CD14-positive monocyte (primary cell): ENCODE data around the gene EEF2KMT. TPM values are rescaled to one million over a fixed set of nuclear protein-coding genes. Genes with fewer than 3 reads are reported as not detected.

Source experiments
- DNase-seq, 3 donors: peaks; one replicate each; pipeline ENCODE4 v3.0.0-alpha.2; 2011 to 2022
- H2AFZ ChIP-seq: 2 replicates; pipeline ENCODE4 v1.6.0; 2012; ENCODE audit warnings: mild to moderate bottlenecking, low read depth, low read length, inconsistent platforms; ENCODE audit not compliant: insufficient read depth, poor library complexity, severe bottlenecking
- H3K27ac ChIP-seq, 2 donors: 1 replicate in 1 of 2; 2 replicates in 1 of 2; pipeline ENCODE4 v1.5.1; 2012 to 2013; ENCODE audit warnings: low read length in 2 of 2, control low read depth in 1 of 2, inconsistent platforms in 1 of 2, low read depth in 1 of 2, mild to moderate bottlenecking in 1 of 2
- H3K27me3 ChIP-seq, 2 donors: one replicate each; pipeline versions ENCODE4 v1.6.0 to v1.6.1; 2011 to 2013; ENCODE audit warnings: low read length in 2 of 2; ENCODE audit not compliant: control insufficient read depth in 2 of 2, insufficient read depth in 2 of 2
- H3K36me3 ChIP-seq, 2 donors: replicated peaks in 1 of 2; 1 replicate in 1 of 2; 2 replicates in 1 of 2; pipeline versions ENCODE4 v1.5.1 to v1.6.1; 2012 to 2013; ENCODE audit warnings: low read length in 2 of 2, control low read depth in 1 of 2, inconsistent platforms in 1 of 2, mild to moderate bottlenecking in 1 of 2; ENCODE audit not compliant: insufficient read depth in 2 of 2, control insufficient read depth in 1 of 2
- H3K4me1 ChIP-seq, 2 donors: 1 replicate in 1 of 2; 2 replicates in 1 of 2; pipeline versions ENCODE4 v1.5.1 to v1.6.1; 2012 to 2013; ENCODE audit warnings: low read length in 2 of 2, control low read depth in 1 of 2, inconsistent platforms in 1 of 2, mild to moderate bottlenecking in 1 of 2, moderate library complexity in 1 of 2; ENCODE audit not compliant: insufficient read depth in 2 of 2, control insufficient read depth in 1 of 2
- H3K4me2 ChIP-seq: replicated peaks from 2 replicates; pipeline ENCODE3; 2012; ENCODE audit warnings: low read length, moderate library complexity, mild to moderate bottlenecking; ENCODE audit not compliant: poor library complexity, severe bottlenecking; ENCODE audit errors: extremely low read depth
- H3K4me3 ChIP-seq, 3 experiments: fragments of 200-600 bp in 1 of 3; sonication (generic) in 1 of 3; replicated peaks in 1 of 3; 1 replicate in 2 of 3; 2 replicates in 1 of 3; pipeline ENCODE4 v1.5.1; 2011 to 2013; ENCODE audit warnings: low read length in 3 of 3, mild to moderate bottlenecking in 3 of 3, control low read depth in 2 of 3, low read depth in 2 of 3, inconsistent platforms in 1 of 3, moderate library complexity in 1 of 3
- H3K79me2 ChIP-seq: 2 replicates; pipeline ENCODE4 v1.6.0; 2012; ENCODE audit warnings: mild to moderate bottlenecking, control low read depth, inconsistent platforms, low read length, moderate library complexity; ENCODE audit not compliant: insufficient read depth
- H3K9ac ChIP-seq: 2 replicates; pipeline ENCODE4 v1.6.0; 2017; ENCODE audit warnings: low read length, mild to moderate bottlenecking; ENCODE audit not compliant: insufficient read depth, poor library complexity, severe bottlenecking
- H3K9me3 ChIP-seq, 2 donors: replicated peaks in 1 of 2; 1 replicate in 1 of 2; 2 replicates in 1 of 2; pipeline versions ENCODE4 v1.5.1 to v1.6.1; 2012 to 2013; ENCODE audit warnings: low read length in 2 of 2, control low read depth in 1 of 2; ENCODE audit not compliant: control insufficient read depth in 1 of 2, insufficient read depth in 1 of 2
- H4K20me1 ChIP-seq: 2 replicates; pipeline ENCODE4 v1.6.0; 2012; ENCODE audit warnings: mild to moderate bottlenecking, low read length, control low read depth, moderate library complexity; ENCODE audit not compliant: insufficient read depth
- H3K27ac Mint-ChIP-seq, 7 donors: one replicate each; pipeline ENCODE4 v1.8.0; 2020; ENCODE audit warnings: mild to moderate bottlenecking in 7 of 7, mixed read lengths in 7 of 7, moderate library complexity in 6 of 7, inconsistent platforms in 2 of 7
- H3K27me3 Mint-ChIP-seq, 3 donors: one replicate each; pipeline ENCODE4 v1.8.0; 2021 to 2022; ENCODE audit warnings: low read depth in 3 of 3, mild to moderate bottlenecking in 3 of 3, mixed read lengths in 3 of 3, moderate library complexity in 3 of 3, inconsistent platforms in 1 of 3
- H3K36me3 Mint-ChIP-seq, 2 donors: one replicate each; pipeline ENCODE4 v1.8.0; 2020; ENCODE audit warnings: mixed read lengths in 2 of 2, inconsistent platforms in 1 of 2, mild to moderate bottlenecking in 1 of 2
- H3K4me1 Mint-ChIP-seq: one replicate; pipeline ENCODE4 v1.8.0; 2020; ENCODE audit warnings: mild to moderate bottlenecking, mixed read lengths
- H3K4me3 Mint-ChIP-seq, 2 donors: one replicate each; pipeline ENCODE4 v1.8.0; 2020; ENCODE audit warnings: mild to moderate bottlenecking in 2 of 2, mixed read lengths in 2 of 2, moderate library complexity in 1 of 2
- H3K9me3 Mint-ChIP-seq, 7 donors: one replicate each; pipeline ENCODE4 v1.8.0; 2020 to 2022; ENCODE audit warnings: mixed read lengths in 7 of 7, mild to moderate bottlenecking in 6 of 7, moderate library complexity in 6 of 7, inconsistent platforms in 2 of 7
- WGBS: methylation state at CpG from one replicate; pipeline ENCODE4 v1.1.5; 2013; ENCODE audit warnings: missing lambda C conversion rate; ENCODE audit not compliant: insufficient coverage; 5-methylcytosine and 5-hydroxymethylcytosine counted together
- intact Hi-C, 2 donors: fragments of 100-400 bp; cut with micrococcal nuclease; formaldehyde crosslinking; loops; one replicate each; pipeline versions ENCODE4 v1.15.0 to v1.15.1; 2023
- polyA plus RNA-seq, 3 donors: library from polyadenylated mRNA; depleted of rRNA in 1 of 3; unstranded in 2 of 3; stranded (reverse) in 1 of 3; fragments of 300-500 nt in 2 of 3; fragments of >200 nt in 1 of 3; fragmentation: Illumina TruSeq in 2 of 3; gene quantifications; 1 replicate in 2 of 3; 2 replicates in 1 of 3; pipeline ENCODE4 v1.2.3, GENCODE V29; 2012 to 2021
- TF ChIP-seq, protein P1 (sequence below): fragments of 200-600 bp; IDR thresholded peaks from one replicate; pipeline ENCODE4 v1.8.0; 2022; ENCODE audit warnings: antibody characterized with exemption, mild to moderate bottlenecking

EEF2KMT gene
- polyA plus RNA-seq, 3 donors, result 4.6 to 6.8 (median 5.5) TPM

GRCh38 chr16:5071681-5072333, 25.8 kb downstream of the EEF2KMT start, which contains the start of gene ALG1:
Gene ALG1 (plus strand): TSS chr16:5071843. CDS start chr16:5071850, 7 bp downstream.
- Mint-ChIP-seq H3K4me1 (peaks cover 19% of the 10 kb centered on the region), H3K36me3 (peaks cover 23 to 24% of the 10 kb centered on the region in 2 donors), H3K27me3 (peaks cover 0 to 4% (median 0%) of the 10 kb centered on the region in 3 donors), H3K27ac (peak within 1 kb of the TSS; percentile 90 to 96 (median 93)), H3K9me3 (peaks cover 0 to 3% (median 0%) of the 10 kb centered on the region in 7 donors), H3K4me3 (peak within 1 kb of the TSS; percentile 98 to 99)
- peak within 1 kb of the TSS; percentile 78 for H3K9ac ChIP-seq
- no peaks in the 10 kb centered on the region for H4K20me1 ChIP-seq
- DNase-seq, result peak; percentile 82 to 88 (median 86)
- peak within 1 kb of the TSS; percentile 71 to 91 for H3K27ac ChIP-seq
- TF ChIP-seq, protein P1, sequence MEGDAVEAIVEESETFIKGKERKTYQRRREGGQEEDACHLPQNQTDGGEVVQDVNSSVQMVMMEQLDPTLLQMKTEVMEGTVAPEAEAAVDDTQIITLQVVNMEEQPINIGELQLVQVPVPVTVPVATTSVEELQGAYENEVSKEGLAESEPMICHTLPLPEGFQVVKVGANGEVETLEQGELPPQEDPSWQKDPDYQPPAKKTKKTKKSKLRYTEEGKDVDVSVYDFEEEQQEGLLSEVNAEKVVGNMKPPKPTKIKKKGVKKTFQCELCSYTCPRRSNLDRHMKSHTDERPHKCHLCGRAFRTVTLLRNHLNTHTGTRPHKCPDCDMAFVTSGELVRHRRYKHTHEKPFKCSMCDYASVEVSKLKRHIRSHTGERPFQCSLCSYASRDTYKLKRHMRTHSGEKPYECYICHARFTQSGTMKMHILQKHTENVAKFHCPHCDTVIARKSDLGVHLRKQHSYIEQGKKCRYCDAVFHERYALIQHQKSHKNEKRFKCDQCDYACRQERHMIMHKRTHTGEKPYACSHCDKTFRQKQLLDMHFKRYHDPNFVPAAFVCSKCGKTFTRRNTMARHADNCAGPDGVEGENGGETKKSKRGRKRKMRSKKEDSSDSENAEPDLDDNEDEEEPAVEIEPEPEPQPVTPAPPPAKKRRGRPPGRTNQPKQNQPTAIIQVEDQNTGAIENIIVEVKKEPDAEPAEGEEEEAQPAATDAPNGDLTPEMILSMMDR, result no peak
- peaks cover 14 to 27% of the 10 kb centered on the region in 2 donors for H3K36me3 ChIP-seq
- H2AFZ ChIP-seq, result peak within 1 kb of the TSS; percentile 92
- peak within 1 kb of the TSS; percentile 57 to 83 (median 67) for H3K4me3 ChIP-seq
- no peaks in the 10 kb centered on the region for H3K9me3 ChIP-seq
- H3K27me3 ChIP-seq, result no peaks in the 10 kb centered on the region
- H3K79me2 ChIP-seq, result peaks cover 9% of the 10 kb centered on the region
- peaks cover 16 to 20% of the 10 kb centered on the region in 2 donors for H3K4me1 ChIP-seq
- H3K4me2 ChIP-seq, result peak within 1 kb of the TSS; percentile 76
- WGBS, result under 1% methylated on average over 53 of the region's 53 CpGs
- intact Hi-C loops, result no loop called here

DNA sequence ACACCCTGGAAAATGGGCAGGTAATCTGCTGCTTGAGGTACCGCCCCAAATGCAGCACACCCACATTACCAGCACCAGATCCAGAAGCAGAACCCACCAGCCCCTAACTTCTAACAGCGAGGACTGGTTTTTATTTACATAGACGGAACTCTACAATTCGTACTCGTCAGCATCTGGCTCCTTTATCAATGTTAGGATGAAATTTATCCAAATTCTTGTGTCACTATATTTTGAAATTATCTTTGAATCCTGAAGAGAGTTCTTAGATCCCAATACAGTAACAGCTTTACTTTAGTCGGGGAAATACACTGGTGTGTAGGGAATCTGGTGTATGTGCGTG, 26.3 kb downstream of the EEF2KMT start:
- H3K27me3 Mint-ChIP-seq, result peaks cover 0 to 4% (median 0%) of the 10 kb centered on the region in 3 donors
- intact Hi-C loops, result no loop called here

More for the DNA sequence above, 26.3 kb downstream of the EEF2KMT start:
- 60% methylated on average over 2 of the region's 7 CpGs for WGBS
- H3K9ac ChIP-seq, result peak overlapping the region; percentile 78
- peaks cover 12 to 22% of the 10 kb centered on the region in 2 donors for H3K36me3 ChIP-seq
- Mint-ChIP-seq H3K4me3 (peak overlapping the region; percentile 98 to 99), H3K36me3 (peaks cover 19 to 21% of the 10 kb centered on the region in 2 donors), H3K27ac (peak overlapping the region; percentile 90 to 96 (median 93)), H3K9me3 (peaks cover 0 to 3% (median 0%) of the 10 kb centered on the region in 7 donors), H3K4me1 (peaks cover 20% of the 10 kb centered on the region)
- peak overlapping the region; percentile 57 to 83 (median 67) for H3K4me3 ChIP-seq
- H3K79me2 ChIP-seq, result peaks cover 9% of the 10 kb centered on the region
- no peaks in the 10 kb centered on the region for H4K20me1 ChIP-seq
- peaks cover 16 to 20% of the 10 kb centered on the region in 2 donors for H3K4me1 ChIP-seq
- TF ChIP-seq, protein P1, result no peak
- peak overlapping the region; percentile 92 for H2AFZ ChIP-seq
- H3K27me3 ChIP-seq, result no peaks in the 10 kb centered on the region
- H3K27ac ChIP-seq, result peak overlapping the region; percentile 71 to 91
- no peak for DNase-seq
- no peaks in the 10 kb centered on the region for H3K9me3 ChIP-seq
- peak overlapping the region; percentile 76 for H3K4me2 ChIP-seq
